Panc1 (cell line): ENCODE measurements around the gene SLC41A3.

Experiments
- POLR2AphosphoS5 ChIP-seq: IDR thresholded peaks from 2 replicates; pipeline ENCODE4 v1.6.1; 2012; ENCODE audit warnings: mild to moderate bottlenecking, low read depth, low read length, moderate library complexity
- SIN3A ChIP-seq: IDR thresholded peaks from 2 replicates; pipeline ENCODE4 v1.6.1; 2012; ENCODE audit warnings: low read depth, mild to moderate bottlenecking, low read length, moderate library complexity, borderline replicate concordance; ENCODE audit not compliant: insufficient read depth
- TCF7L2 ChIP-seq: IDR thresholded peaks from 2 replicates; pipeline ENCODE4 v1.6.1; 2011; ENCODE audit warnings: mild to moderate bottlenecking, low read depth, low read length, inconsistent platforms
- TF ChIP-seq, protein P1 (sequence below): fragments of 450-650 bp; IDR thresholded peaks from 2 replicates; pipeline ENCODE4 v1.5.1; 2017; ENCODE audit warnings: mild to moderate bottlenecking

GRCh38 chr3:126050626-126051025, 33.3 kb downstream of the SLC41A3 start:
- TF ChIP-seq, protein P1, sequence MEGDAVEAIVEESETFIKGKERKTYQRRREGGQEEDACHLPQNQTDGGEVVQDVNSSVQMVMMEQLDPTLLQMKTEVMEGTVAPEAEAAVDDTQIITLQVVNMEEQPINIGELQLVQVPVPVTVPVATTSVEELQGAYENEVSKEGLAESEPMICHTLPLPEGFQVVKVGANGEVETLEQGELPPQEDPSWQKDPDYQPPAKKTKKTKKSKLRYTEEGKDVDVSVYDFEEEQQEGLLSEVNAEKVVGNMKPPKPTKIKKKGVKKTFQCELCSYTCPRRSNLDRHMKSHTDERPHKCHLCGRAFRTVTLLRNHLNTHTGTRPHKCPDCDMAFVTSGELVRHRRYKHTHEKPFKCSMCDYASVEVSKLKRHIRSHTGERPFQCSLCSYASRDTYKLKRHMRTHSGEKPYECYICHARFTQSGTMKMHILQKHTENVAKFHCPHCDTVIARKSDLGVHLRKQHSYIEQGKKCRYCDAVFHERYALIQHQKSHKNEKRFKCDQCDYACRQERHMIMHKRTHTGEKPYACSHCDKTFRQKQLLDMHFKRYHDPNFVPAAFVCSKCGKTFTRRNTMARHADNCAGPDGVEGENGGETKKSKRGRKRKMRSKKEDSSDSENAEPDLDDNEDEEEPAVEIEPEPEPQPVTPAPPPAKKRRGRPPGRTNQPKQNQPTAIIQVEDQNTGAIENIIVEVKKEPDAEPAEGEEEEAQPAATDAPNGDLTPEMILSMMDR = no peak
- TF ChIP-seq SIN3A = no peak
- no peak for TF ChIP-seq POLR2AphosphoS5
- no peak for TF ChIP-seq TCF7L2
